PC-3 (cell line): ENCODE measurements around the gene TUBA4B. TPM values are rescaled to one million over a fixed set of nuclear protein-coding genes. Genes with fewer than 3 reads are reported as not detected.
"Not testable (repeated sequence)": the region's sequence is repeated elsewhere in the genome, so short reads cannot be mapped to it uniquely, and the experiment has no call there.

Source experiments
- ATAC-seq: fragments of 200-7000 bp; cut with Tn5 transposase; 2 replicates; pipeline ENCODE4 v1.9.1; 2020; ENCODE audit warnings: mild to moderate bottlenecking, moderate library complexity
- BruUV-seq: library from RNA; stranded (reverse); fragments of 400-500 nt; replicated peaks from 2 replicates; lab custom pipeline; 2021; lab: Mats Ljungman, UMichigan
- CTCF ChIA-PET: fragments of 300-600 bp; sonication (Branson Sonifier 250); formaldehyde crosslinking; loops from one replicate; lab custom pipeline; 2022; ENCODE audit warnings: antibody characterized with exemption; lab: Charles Lee
- POLR2A ChIA-PET: fragments of 300-600 bp; sonication (Branson Sonifier 250); formaldehyde crosslinking; loops from one replicate; lab custom pipeline; 2022; ENCODE audit warnings: antibody characterized with exemption; ENCODE audit not compliant: unreplicated experiment; lab: Charles Lee
- DNase-seq: peaks from one replicate; pipeline ENCODE4 v3.0.0-alpha.2; 2015
- H2AFZ ChIP-seq: fragments of 300-600 bp; sonication (generic); 2 replicates; pipeline ENCODE4 v1.6.0; 2016; ENCODE audit warnings: antibody characterized with exemption, low read length
- H3F3A ChIP-seq: fragments of 300-600 bp; sonication (generic); one replicate; pipeline ENCODE4 v1.6.0; 2017; ENCODE audit warnings: antibody characterized with exemption, low read length, control low read depth, mild to moderate bottlenecking; ENCODE audit not compliant: unreplicated experiment
- H3K27ac ChIP-seq: fragments of 300-600 bp; sonication (generic); 2 replicates; pipeline ENCODE4 v1.5.1; 2016; ENCODE audit warnings: mild to moderate bottlenecking, low read length
- H3K27me3 ChIP-seq: fragments of 300-600 bp; sonication (generic); 2 replicates; pipeline ENCODE4 v1.6.1; 2016; ENCODE audit warnings: low read length, mixed read lengths
- H3K36me3 ChIP-seq: fragments of 300-600 bp; sonication (generic); 2 replicates; pipeline ENCODE4 v1.6.1; 2016; ENCODE audit warnings: low read depth, mixed run types, low read length, mixed read lengths
- H3K4me1 ChIP-seq: fragments of 300-600 bp; sonication (generic); 2 replicates; pipeline ENCODE4 v1.5.1; 2016; ENCODE audit warnings: low read length; ENCODE audit not compliant: insufficient read depth
- H3K4me2 ChIP-seq: fragments of 300-600 bp; sonication (generic); 2 replicates; pipeline ENCODE4 v1.6.0; 2016; ENCODE audit warnings: low read length
- H3K4me3 ChIP-seq: fragments of 300-600 bp; sonication (generic); 2 replicates; pipeline ENCODE4 v1.5.1; 2016; ENCODE audit warnings: mild to moderate bottlenecking, low read length, mixed read lengths
- H3K79me2 ChIP-seq: fragments of 300-600 bp; sonication (generic); 2 replicates; pipeline ENCODE4 v1.6.1; 2017; ENCODE audit warnings: low read length, mixed read lengths
- H3K9ac ChIP-seq: fragments of 300-600 bp; sonication (generic); 2 replicates; pipeline ENCODE4 v1.6.0; 2016; ENCODE audit warnings: mild to moderate bottlenecking, low read length
- H3K9me2 ChIP-seq: fragments of 300-600 bp; sonication (generic); replicated peaks from 2 replicates; pipeline ENCODE4 v1.6.1; 2016; ENCODE audit warnings: mixed run types, low read length, mixed read lengths
- H3K9me3 ChIP-seq: fragments of 300-600 bp; sonication (generic); 2 replicates; pipeline ENCODE4 v1.6.1; 2016; ENCODE audit warnings: low read length, mixed read lengths
- H4K20me1 ChIP-seq: fragments of 300-600 bp; sonication (generic); 2 replicates; pipeline ENCODE4 v1.6.1; 2016; ENCODE audit warnings: low read length, mixed read lengths
- CTCF ChIP-seq: fragments of 300-600 bp; sonication (generic); conservative IDR thresholded peaks from 2 replicates; pipeline ENCODE4 v1.5.1; 2017; ENCODE audit warnings: antibody characterized with exemption, low read depth, mild to moderate bottlenecking, low read length
- EZH2 ChIP-seq: fragments of 300-600 bp; sonication (generic); IDR thresholded peaks from one replicate; pipeline ENCODE4 v1.6.1; 2017; ENCODE audit warnings: antibody characterized with exemption, mild to moderate bottlenecking, low read length; ENCODE audit not compliant: unreplicated experiment
- EZH2phosphoT487 ChIP-seq: fragments of 300-600 bp; sonication (generic); IDR thresholded peaks from 2 replicates; pipeline ENCODE4 v1.6.1; 2018; ENCODE audit warnings: mild to moderate bottlenecking, antibody characterized with exemption, low read length, borderline replicate concordance
- intact Hi-C: fragments of 100-400 bp; cut with micrococcal nuclease; formaldehyde crosslinking; loops from 2 replicates; pipeline ENCODE4 v1.9.0; 2023
- total RNA-seq: library from RNA; depleted of rRNA; stranded (reverse); fragments of >200 nt; gene quantifications from 2 replicates; pipeline ENCODE4 v1.2.3, GENCODE V29; 2014

The TUBA4B gene
- total RNA-seq, 1 experiment from 2014 or later: not detected

GRCh38 chr2:219285894-219286425 lies 32.9 kb downstream of the TUBA4B start:
- CTCF ChIA-PET: interaction anchor here (0.5 kb wide), 1 partner anchor 113 kb away, joined by 3 read pairs; no protein-coding TSS in a partner anchor
- Histone ChIP-seq H3K9me2 (no peaks in the 10 kb centered on the region), H3K79me2 (no peaks in the 10 kb centered on the region), H3K36me3 (peaks cover 3% of the 10 kb centered on the region; the same call in 1 of the 2 replicates), H3K4me1 (peaks cover 11% of the 10 kb centered on the region), H2AFZ (no peak overlapping the region), H3K9me3 (no peaks in the 10 kb centered on the region), H3F3A (no peaks in the 10 kb centered on the region), H3K27ac (no peak overlapping the region), H3K4me2 (no peak overlapping the region), H4K20me1 (no peaks in the 10 kb centered on the region), H3K27me3 (no peaks in the 10 kb centered on the region), H3K9ac (no peak overlapping the region), H3K4me3 (no peak overlapping the region)
- DNase-seq (no peak), ATAC-seq (no peak)
- TF ChIP-seq CTCF: no peak
- no peak for TF ChIP-seq EZH2
- TF ChIP-seq EZH2phosphoT487: no peak
- BruUV-seq: no TSS peak
- intact Hi-C loops: no loop called here
- POLR2A ChIA-PET: no interaction called here

- Histone ChIP-seq H3K27ac (no peak overlapping the region), H3K9ac (no peak overlapping the region), H3K4me2 (no peak overlapping the region), H3F3A (no peaks in the 10 kb centered on the region), H3K79me2 (no peaks in the 10 kb centered on the region), H2AFZ (no peak overlapping the region), H3K36me3 (peaks cover 3% of the 10 kb centered on the region; the same call in 1 of the 2 replicates), H3K4me3 (no peak overlapping the region), H3K4me1 (peaks cover 11% of the 10 kb centered on the region), H3K9me3 (no peaks in the 10 kb centered on the region), H4K20me1 (no peaks in the 10 kb centered on the region), H3K9me2 (no peaks in the 10 kb centered on the region), H3K27me3 (no peaks in the 10 kb centered on the region)
- ChIA-PET POLR2A (no interaction called here), CTCF (interaction anchor here (0.5 kb wide), 1 partner anchor 112 kb away, joined by 3 read pairs; no protein-coding TSS in a partner anchor)
- DNase-seq (no peak), ATAC-seq (no peak)
- no peak for TF ChIP-seq CTCF
- no peak for TF ChIP-seq EZH2
- TF ChIP-seq EZH2phosphoT487: no peak
- intact Hi-C loops: no loop called here
- BruUV-seq: TSS peak; percentile 42
Observed at GRCh38 chr2:219286436-219287115, 33.5 kb downstream of the TUBA4B start.

- H3K4me2 ChIP-seq, H3K79me2 ChIP-seq, H3K4me3 ChIP-seq, H4K20me1 ChIP-seq, H3K9ac ChIP-seq, H3F3A ChIP-seq, H3K9me3 ChIP-seq, intact Hi-C loops, H2AFZ ChIP-seq, CTCF ChIA-PET, BruUV-seq, POLR2A ChIA-PET, DNase-seq, H3K9me2 ChIP-seq, H3K27ac ChIP-seq, H3K27me3 ChIP-seq, ATAC-seq, H3K36me3 ChIP-seq: not testable (repeated sequence)
- H3K4me1 ChIP-seq: peaks cover 11% of the 10 kb centered on the region
Observed at GRCh38 chr2:219287116-219287440, 34.0 kb downstream of the TUBA4B start.
